GM18868 (cell line): ENCODE measurements around the gene SEZ6L2.
A peak's percentile ranks its signal among the peaks of the same experiment; 100 is the strongest.
"Not testable (repeated sequence)": the region's sequence is repeated elsewhere in the genome, so short reads cannot be mapped to it uniquely, and the experiment has no call there.

Source experiments
- ATAC-seq: cut with Tn5 transposase; IDR thresholded peaks from one replicate; pipeline ENCODE4 v1.9.1; 2021; ENCODE audit warnings: mild to moderate bottlenecking, moderate library complexity; ENCODE audit not compliant: unreplicated experiment

Gene SEZ6L2

DNA sequence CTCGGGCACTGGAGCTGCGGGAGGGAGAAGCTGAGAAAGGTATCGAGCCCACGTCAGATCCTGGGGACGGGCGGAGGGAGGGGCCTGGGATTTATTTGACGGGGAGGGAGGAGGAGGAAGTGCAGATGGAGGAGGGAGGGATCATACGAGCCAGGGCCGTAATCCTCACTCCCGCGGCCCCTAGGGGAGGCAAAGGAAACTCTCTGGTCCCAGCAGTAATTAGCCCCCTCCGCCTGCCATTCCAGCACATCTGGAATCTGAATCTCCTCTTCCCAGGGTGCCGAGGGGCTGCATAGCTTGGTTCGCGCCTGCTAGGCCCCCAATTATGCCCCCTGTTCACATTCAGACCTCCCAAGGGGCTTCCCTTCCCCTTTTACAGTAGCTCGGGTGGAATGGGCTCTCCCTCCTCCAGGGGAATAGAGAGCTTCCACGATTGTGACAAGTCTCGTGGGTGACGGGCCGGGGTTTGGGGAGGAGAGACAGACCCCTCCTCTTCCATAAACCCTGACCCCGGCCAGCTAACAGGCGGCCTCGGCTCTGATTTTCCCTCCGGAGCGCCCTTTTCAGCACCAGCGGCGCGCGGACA, at the start of gene SEZ6L2:
TSS of gene SEZ6L2 (minus strand) at position 35 of the 586 bp plus-strand sequence. CDS start 531 bp downstream, outside the sequence.
- ATAC-seq, result no peak

DNA sequence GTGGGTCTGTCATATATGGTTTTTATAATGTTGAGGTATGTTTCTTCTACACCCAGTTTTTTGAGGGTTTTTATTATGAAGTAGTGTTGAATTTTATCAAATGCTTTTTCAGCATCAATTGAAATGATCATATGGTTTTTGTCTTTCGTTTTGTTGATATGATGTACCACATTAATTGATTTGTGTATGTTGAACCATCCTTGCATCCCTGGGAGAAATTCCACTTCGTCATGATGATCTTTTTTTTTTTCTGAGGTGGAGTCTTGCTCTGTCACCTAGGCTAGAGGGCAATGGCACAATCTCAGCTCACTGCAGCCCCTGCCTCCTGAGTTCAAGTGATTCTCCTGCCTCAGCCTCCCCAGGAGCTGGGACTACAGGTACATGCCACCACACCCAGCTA, 48.5 kb upstream of the SEZ6L2 start:
- no peak for ATAC-seq

GRCh38 chr16:29943846-29944799, 44.8 kb upstream of the SEZ6L2 start:
- ATAC-seq, result no peak

DNA sequence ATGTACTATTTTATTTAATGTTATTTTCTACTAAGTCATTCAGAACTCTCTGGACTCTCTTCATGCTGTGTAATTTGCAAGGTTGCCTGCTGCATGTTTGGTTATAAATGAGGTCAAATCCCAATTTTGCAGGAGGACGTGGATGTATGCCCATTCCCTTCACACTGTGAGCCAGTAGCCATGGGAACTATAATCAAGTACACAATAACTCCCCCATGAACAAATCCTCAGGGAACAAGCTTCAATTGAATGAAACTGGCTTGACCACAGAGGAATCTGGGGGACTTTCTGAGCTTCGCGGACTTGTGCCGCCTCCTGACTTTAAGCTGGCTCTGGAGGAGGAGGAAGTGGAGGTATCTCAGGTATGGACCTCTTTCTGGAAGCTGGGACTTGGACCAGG, 41.3 kb upstream of the SEZ6L2 start:
- no peak for ATAC-seq

DNA sequence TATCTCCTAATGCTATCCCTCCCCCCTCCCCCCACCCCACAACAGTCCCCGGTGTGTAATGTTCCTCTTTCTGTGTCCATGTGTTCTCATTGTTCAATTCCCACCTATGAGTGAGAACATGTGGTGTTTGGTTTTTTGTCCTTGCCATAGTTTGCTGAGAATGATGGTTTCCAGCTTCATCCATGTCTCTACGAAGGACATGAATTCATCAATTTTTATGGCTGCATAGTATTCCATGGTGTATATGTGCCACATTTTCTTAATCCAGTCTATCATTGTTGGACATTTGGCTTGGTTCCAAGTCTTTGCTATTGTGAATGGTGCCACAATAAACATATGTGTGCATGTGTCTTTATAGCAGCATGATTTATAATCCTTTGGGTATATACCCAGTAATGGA, 32.4 kb upstream of the SEZ6L2 start:
- not testable (repeated sequence) for ATAC-seq

DNA sequence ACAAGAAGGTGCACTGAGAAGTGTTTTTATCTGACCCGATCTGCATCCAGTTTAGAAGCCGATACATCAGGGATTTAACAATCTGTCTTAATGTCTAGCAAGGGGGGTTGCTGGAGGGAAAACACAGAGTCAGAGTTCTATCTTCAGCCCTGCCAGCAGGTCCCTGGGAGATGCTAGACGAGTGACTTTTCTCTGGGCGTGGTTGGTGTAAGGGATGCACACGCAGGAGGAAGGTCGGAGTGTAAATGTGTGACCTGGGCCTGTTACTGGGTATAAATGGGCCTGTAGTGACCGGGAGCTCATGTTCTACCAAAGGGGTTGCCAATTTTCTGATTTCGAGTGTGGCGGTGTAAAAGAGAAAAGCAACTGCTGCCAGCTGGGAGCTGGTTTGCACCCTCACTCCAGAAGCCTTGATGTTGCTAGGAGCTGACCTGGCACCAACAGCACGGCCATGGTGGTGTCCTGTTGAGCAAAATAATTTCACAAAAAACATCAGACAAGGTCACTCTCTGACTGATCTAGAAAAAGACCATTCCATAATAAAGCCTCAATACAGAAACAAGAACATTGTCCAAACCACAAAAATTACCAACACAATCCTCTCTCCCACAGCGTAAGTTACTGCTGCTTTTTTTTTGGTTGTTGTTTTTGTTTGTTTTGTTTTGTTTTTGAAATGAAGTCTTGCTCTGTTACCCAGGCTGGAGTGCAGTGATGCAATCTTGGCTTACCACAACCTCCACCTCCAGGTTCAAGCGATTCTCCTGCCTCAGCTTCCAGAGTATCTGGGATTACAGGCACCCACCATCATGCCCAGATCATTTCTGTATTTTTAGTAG, 27.9 kb upstream of the SEZ6L2 start:
- no peak for ATAC-seq

GRCh38 chr16:29926711-29927052, 27.3 kb upstream of the SEZ6L2 start:
- no peak for ATAC-seq

DNA sequence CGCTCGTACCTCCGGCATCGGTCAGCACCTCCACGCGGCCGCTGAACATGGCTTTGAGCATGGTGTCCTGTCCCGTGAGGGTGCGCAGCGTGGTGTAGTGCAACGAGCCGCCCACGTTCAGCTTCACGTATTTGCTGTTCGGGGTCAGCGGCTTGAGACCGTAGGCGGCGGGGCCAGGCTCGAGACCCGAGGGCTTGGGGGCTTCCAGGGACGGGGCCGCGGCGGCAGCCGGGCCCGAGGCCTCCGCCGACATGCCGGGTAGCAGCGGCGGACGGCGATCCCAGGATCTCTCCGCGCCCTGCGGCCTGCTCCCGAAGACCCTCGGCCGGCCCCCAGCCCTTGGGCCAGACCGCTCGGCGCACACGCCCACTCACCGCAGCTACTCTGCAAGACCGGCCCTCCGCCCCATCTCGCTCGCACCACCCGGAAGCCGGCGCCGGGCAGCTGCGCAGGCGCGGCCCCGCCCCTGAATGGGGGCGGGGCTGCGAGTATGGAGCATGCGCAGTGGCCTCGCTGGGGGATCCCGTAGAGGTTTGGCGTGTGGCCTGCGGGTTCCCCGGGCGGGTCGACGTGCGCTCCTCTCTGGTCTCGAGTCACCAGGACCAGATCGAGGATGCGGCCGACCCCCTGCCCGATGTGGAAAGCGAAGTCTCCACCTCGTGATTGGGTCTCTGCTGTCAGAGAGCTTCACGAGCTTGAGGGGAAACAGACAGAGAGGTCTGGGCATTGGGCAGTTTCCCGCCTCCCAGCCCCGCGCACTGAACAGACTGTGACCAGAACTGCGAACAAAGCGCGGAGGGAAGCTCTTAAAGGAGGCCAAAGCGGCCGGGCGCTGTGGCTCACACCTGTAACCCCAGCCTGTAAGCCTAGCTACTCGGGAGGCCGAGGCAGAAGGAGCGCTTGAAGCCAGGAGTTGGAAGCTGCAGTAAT, 26.7 kb upstream of the SEZ6L2 start, which contains the start of gene KCTD13:
TSS of gene KCTD13 (minus strand) at position 446 of the 930 bp plus-strand sequence. CDS start at position 253, 193 bp downstream.
- ATAC-seq, result peak; percentile 81

DNA sequence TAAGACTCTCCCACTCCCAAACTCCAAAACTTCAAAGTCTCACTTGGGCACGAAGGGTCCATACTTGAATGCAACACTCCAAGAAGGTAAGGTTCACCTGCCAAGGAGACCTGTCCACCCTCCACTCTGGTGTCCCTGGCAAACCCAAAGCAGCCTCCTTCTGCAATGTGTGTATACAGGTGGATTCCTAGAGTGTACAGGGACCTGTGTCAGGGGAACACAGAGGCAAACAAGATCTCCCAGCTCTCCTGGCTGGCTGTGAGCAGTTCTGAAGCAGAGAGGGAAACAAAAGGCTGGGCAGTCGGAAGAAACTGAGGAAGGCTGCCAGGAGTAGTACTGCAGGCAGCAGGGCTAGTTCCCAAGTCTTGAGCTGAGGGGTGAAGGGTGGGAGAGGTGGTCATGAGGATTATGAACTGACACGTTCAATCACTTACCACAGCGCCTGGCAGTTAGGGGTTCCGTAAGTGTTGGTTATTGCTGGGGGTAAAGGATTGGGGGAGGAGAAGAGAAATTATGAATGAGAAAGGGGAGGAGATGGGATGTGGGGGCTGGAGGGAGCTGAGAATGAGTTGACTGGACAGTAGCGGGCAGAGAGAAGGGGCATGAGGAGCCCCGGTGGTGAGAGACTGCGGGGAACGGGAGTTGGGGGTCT, 25.9 kb upstream of the SEZ6L2 start:
- ATAC-seq, result no peak

DNA sequence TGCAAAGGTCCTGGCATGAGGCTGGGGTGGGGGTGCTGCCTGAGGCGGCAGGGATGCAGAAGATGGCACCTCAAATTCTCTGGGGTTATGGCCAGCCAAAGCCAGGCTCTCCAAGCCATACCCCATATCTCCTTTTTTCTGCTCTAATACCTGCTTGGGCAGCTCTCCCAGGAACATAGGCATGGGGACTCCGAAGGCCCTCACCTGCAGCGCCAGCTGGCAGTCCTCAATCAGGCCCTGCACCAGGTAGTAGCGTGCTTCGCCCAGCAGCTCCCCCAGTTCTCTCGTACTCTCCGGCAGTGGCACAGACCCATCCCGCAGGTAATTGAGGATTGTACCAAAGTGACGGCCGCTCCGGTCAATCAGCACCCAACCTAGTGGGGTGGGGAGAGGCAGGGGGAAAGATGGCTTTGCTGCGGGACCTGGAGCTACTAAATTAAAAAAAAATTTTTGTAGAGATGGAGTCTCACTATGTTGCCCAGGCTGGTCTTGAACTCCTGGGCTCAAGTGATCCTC, 23.7 kb upstream of the SEZ6L2 start:
- no peak for ATAC-seq

GRCh38 chr16:29922326-29922725, 23.0 kb upstream of the SEZ6L2 start:
- no peak for ATAC-seq

GRCh38 chr16:29921034-29921385, 21.7 kb upstream of the SEZ6L2 start:
- no peak for ATAC-seq

- no peak for ATAC-seq
These were observed 21.1 kb upstream of the SEZ6L2 start for GRCh38 chr16:29920288-29921033.

GRCh38 chr16:29916979-29917378, 17.6 kb upstream of the SEZ6L2 start:
- no peak for ATAC-seq

GRCh38 chr16:29915590-29916247, 16.4 kb upstream of the SEZ6L2 start:
- no peak for ATAC-seq

- ATAC-seq, result no peak
These were observed 14.2 kb upstream of the SEZ6L2 start for GRCh38 chr16:29913514-29913913.

DNA sequence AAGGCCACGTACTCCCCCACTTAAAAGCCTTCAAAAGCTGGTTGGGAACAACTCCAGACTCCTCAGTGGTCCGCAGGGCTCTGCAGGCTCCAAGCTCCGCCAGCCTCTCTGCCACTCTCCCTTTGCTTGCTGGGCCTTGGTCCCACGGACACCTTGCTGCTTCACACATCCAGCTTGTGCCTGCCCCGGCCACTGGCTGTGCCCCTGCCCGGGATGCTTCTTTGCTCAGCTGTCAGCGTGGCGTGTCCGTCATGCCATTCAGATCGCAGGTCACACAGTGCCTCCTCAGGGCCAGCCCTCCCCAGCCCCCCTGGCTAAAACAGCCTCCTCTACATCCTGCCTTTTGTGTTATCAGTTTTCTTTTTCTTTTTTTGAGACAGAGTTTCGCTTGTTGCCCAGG, 12.7 kb upstream of the SEZ6L2 start:
- ATAC-seq, result no peak

DNA sequence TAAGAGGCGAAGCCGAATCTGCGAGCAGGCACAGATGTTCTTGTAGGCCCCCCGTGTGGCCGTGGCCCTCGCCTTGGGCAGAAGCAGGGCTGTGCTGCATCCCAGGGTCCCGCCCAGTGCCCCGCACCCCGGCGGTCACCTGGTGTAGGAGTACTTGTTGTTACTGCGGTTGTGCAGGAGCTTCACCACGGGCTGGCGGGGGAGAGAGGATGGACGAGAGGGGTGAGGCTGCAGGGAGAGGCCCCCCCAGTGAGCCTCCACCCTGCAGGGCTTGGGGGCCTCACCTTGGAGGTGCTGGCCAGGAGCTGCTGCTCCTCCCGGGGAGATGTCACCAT, 12.3 kb upstream of the SEZ6L2 start:
- no peak for ATAC-seq
